GM12892 (cell line): Measurements from ENCODE around the gene TMEM203.

Source experiments
- POLR2A ChIP-seq: IDR thresholded peaks from 2 replicates; pipeline ENCODE4 v1.6.1; 2011; ENCODE audit warnings: low read depth, low read length, control low read depth
- POLR2AphosphoS5 ChIP-seq: IDR thresholded peaks from 2 replicates; pipeline ENCODE4 v1.6.1; 2011; ENCODE audit warnings: low read depth, low read length, control low read depth
- TAF1 ChIP-seq: IDR thresholded peaks from 2 replicates; pipeline ENCODE4 v1.6.1; 2011; ENCODE audit warnings: low read depth, mild to moderate bottlenecking, control low read depth, low read length, borderline replicate concordance

- no peak for TF ChIP-seq POLR2AphosphoS5
- no peak for TF ChIP-seq POLR2A
- TF ChIP-seq TAF1 = no peak
Observed at GRCh38 chr9:137250329-137251193, 45.1 kb upstream of the TMEM203 start.
